Activated naive CD4-positive, alpha-beta T cell treated with anti-CD3 and anti-CD28 coated beads, Interleukin-2, amount 50 U/mL, for 72 hours (primary cell): ENCODE measurements around the gene TRIM36. TPM values are rescaled to one million over a fixed set of nuclear protein-coding genes. Genes with fewer than 3 reads are reported as not detected.
A peak's percentile ranks its signal among the peaks of the same experiment; 100 is the strongest.

ENCODE experiments used
- ATAC-seq, 2 donors: fragments of 150-1000 bp; cut with Tn5 transposase; 2 replicates each; pipeline ENCODE4 v1.10.0; 2021; ENCODE audit warnings: mild to moderate bottlenecking in 2 of 2, moderate library complexity in 2 of 2
- DNase-seq, 2 donors: peaks; one replicate each; pipeline ENCODE4 v3.0.0; 2021 to 2022; ENCODE audit warnings: low spot score in 2 of 2
- H3K27ac Mint-ChIP-seq, 2 donors: one replicate each; pipeline ENCODE4 v1.8.0; 2022; ENCODE audit warnings: mild to moderate bottlenecking in 2 of 2, mixed read lengths in 2 of 2
- H3K36me3 Mint-ChIP-seq, 2 donors: one replicate each; pipeline ENCODE4 v1.8.0; 2022; ENCODE audit warnings: mixed read lengths in 2 of 2
- H3K9me3 Mint-ChIP-seq, 2 donors: one replicate each; pipeline ENCODE4 v1.8.0; 2022; ENCODE audit warnings: mixed read lengths in 2 of 2
- total RNA-seq, 2 donors: library from RNA; stranded (reverse); gene quantifications; one replicate each; pipeline ENCODE4 v1.2.3, GENCODE V29; 2022

The TRIM36 gene
- total RNA-seq, 2 donors from 2014 or later: 0.91 TPM; not detected in 1

DNA sequence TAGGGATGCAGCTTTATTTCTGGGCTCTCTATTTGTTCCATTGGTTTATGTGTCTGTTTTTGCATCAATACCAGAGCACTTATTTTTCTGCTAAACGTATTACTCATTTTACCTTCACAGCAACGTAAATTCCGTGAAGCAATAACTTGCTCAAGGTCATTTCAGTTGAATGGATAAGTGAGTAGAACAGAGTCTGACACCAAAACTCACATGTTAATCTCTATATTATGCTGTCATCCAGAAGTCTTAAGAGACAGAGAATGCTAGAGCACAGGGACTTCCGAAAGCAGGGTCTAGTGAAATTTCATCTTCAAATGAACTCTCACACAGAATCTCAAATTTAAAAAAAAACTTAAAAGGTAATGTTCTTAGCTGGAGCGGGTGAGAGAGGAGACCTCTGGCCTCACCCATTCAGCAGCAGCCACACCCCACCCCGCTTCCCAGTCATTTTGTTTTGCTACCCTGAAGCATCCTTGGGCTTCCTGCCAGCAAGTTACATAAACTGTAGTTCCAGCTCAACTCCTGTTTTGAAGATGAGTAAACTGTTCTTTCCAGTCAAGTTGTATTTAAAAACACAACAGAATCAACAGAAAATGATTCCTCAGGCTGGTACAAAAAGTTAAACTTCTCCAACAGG is 69.3 kb downstream of the TRIM36 start:
- Mint-ChIP-seq H3K36me3 (no peaks in the 10 kb centered on the region), H3K9me3 (no peaks in the 10 kb centered on the region), H3K27ac (no peak overlapping the region)
- DNase-seq (no peak), ATAC-seq (no peak)

DNA sequence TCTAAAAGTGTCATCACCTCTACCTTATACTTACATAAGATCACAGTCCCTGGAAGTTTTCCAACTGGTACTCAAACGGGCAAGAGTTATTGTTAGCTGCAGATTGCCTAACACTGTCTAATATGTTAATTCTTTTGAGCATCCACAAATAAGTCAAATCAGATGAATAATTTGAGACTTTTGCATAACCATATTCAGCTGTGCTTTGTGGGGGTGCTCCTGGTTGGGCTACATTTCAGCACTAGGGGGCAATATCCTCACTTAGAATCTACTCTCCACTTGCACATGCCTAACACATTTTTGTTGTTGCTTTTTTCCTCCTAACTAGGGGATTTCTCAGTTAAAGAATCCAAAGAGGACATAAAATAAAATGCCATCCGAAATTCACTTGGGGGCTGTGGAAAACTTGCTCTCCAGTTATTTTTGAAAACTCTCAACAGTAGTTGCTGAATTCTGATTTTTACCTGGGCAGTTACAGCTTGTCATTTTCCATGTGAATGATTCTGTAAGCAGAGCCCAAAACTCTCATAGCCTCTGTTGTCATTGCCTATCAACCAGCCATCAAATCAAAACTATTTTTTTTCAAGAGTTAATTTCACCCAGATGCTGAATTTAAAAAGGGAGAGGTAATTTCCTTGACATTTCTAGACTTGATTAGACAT is 71.5 kb downstream of the TRIM36 start:
- peak; percentile 51 to 80 for ATAC-seq
- peak in 1 of 2 donors; percentile 8 for DNase-seq
- Mint-ChIP-seq H3K9me3 (no peaks in the 10 kb centered on the region), H3K36me3 (no peaks in the 10 kb centered on the region), H3K27ac (no peak overlapping the region)

DNA sequence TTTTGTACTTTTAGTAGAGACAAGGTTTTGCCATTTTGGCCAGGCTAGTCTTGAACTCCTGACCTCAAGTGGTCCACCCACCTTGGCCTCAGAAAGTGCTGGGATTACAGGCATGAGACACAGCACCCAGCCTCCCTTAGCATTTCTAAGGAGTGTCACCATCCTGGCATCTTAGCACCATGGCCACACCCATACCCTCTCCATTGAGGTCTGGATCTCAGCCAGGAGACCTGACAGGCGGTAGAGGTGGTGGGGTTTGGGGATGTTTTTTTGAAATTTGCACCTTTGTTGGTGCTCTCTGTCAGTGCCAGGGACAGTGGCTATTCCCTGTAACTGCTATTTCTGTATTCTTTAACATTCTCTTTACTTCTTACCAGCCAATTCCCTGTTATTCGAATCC is 72.5 kb downstream of the TRIM36 start:
- ATAC-seq: no peak
- Mint-ChIP-seq H3K36me3 (no peaks in the 10 kb centered on the region), H3K9me3 (no peaks in the 10 kb centered on the region), H3K27ac (no peak overlapping the region)
- no peak for DNase-seq

DNA sequence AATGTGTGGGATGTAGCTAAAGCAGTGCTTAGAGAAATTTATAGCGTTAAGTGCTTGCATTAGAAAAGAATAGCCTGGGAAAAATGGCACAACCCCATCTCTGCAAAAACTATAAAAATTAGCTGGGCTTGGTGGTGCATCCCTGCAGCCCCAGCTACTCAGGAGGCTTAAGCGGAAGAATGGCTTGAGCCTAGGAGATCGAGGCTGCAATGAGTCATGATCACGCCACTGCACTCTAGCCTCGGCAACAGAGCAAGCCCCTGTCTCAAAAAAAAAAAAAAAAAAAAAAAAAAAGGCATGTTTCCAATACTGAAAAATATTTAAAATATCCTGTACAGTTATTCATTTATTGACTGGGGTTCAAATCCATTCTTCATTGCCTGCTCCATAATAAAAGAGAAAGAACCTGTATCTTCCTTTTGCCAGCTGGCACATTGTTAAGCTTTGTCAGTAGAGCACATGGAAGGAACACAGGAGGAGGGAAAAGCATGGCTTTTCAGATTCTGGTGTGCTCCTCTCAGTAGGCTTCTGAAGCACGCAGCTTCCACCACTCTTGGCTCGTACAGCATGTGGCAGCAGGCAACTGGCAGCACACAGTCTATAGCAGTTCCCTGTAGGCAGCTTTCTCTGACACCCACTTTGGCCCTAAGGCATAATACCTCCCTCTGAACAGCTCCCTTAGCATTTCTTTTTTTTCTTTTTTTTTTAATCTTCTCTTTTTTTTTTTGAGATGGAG is 73.5 kb downstream of the TRIM36 start:
- DNase-seq (no peak), ATAC-seq (no peak)
- H3K9me3 Mint-ChIP-seq: no peaks in the 10 kb centered on the region
- no peak overlapping the region for H3K27ac Mint-ChIP-seq
- H3K36me3 Mint-ChIP-seq: no peaks in the 10 kb centered on the region

DNA sequence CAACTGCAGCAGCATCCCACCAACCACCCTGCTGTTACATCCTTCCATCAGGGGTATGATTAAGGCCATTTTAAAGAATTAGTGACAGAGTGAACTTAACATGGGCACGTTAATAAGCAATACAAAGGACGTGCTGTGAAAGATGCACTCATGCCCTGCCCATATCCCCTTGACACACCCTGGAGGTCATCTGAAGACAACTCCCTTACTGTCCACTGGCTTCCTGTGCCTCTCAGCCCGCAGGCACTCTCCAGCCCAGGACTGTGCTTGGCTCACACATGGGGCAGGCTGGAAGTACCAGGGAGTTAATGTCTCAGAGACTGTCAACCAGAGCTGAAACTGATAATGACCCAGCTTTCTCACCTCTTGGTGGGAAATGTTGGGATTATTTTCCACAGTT is 81.8 kb downstream of the TRIM36 start:
- Mint-ChIP-seq H3K27ac (no peak overlapping the region), H3K9me3 (no peaks in the 10 kb centered on the region), H3K36me3 (no peaks in the 10 kb centered on the region)
- DNase-seq (no peak), ATAC-seq (no peak)

DNA sequence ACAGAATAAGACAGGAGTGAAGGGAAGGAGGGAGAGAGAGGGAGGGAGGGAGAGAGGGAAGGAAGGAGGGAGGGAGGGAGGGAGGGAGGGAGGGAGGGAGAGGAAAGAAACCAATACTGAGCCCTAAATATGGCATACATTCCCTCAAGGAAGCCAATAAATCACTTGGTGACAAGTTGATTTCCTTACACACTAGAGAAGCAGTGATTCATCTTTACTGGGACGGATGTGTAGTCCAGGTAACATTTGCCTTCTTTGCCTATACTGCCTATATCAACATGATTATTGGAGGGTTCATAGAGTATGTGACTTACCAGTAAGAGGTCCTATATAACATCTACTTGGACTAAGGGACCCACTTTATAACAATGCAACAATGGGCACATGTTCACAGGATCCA is 83.2 kb downstream of the TRIM36 start:
- Mint-ChIP-seq H3K36me3 (no peaks in the 10 kb centered on the region), H3K27ac (no peak overlapping the region), H3K9me3 (no peaks in the 10 kb centered on the region)
- no peak for DNase-seq
- no peak for ATAC-seq

DNA sequence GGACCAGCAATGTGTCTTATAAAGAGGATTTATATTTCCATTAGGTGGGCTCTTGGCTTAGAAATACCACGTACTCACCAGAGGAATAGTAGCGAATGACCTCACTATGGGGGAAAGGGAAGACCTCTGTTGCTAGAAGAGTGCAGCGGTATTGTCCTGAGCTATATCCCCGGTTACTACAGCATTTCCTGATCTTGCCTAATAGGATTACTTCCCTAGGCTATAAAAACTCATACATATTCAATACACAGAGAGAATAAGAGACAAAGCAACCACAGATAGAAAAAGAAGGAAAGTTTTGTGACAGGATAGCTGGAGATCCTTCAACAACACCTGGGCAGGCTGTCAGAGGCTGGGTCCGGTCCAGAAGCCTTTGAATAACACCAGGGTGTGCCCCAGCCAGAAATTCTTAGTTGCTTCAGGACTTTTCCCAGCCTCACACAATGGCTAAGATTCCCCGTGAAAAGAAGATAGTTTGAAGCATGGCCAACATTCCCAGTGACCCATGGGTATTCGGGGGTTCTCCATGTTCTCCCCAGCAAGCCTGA is 85.4 kb downstream of the TRIM36 start:
- no peaks in the 10 kb centered on the region for H3K36me3 Mint-ChIP-seq
- no peaks in the 10 kb centered on the region for H3K9me3 Mint-ChIP-seq
- H3K27ac Mint-ChIP-seq: no peak overlapping the region
- ATAC-seq (no peak), DNase-seq (no peak)

DNA sequence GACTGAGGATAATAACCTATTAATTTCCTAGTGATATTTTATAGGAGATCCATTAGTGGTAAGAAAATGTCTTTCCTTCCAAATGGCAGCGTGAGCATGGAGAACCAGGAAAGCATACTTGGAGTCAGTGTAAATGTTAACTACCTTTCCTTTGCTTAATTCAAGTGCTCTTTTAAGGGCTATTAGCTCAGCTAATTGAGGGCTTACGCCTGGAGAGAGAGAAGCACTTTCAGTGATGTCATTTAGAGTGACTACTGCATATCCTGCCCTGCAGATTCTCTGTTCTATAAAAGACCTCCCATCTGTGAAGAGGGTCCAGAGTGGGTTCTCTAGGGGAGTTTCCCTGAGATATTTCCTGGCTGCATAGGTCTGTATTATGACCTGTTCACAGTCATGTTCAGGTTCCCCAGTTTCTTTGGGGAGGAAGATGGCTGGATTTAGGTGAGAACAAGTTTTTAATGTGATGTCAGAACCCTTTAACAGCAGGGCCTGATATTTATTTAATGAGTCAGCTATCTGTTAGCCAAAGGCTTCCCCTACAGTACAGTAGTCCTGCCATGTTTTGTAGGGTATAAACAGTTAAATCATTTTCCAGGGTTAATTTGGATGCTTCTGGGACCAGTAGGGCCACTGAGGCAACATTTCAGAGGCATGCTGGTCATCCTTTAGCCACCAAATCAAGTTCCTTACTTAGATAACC is 89.6 kb downstream of the TRIM36 start:
- no peaks in the 10 kb centered on the region for H3K9me3 Mint-ChIP-seq
- ATAC-seq: no peak
- no peaks in the 10 kb centered on the region for H3K36me3 Mint-ChIP-seq
- no peak overlapping the region for H3K27ac Mint-ChIP-seq
- DNase-seq: no peak

Other genes starting within 250 kb of the TRIM36 start
- gene PGGT1B, start 93.0 kb upstream of the TRIM36 start, total RNA-seq: 10 to 100 TPM; 39.3 to 41.5 TPM
- gene CCDC112, start 126.7 kb upstream of the TRIM36 start, total RNA-seq: 1 to 10 TPM; 1.8 to 2.0 TPM